GM19395 (cell line): ENCODE results near the gene DDX41.

ENCODE experiments used
- ATAC-seq: cut with Tn5 transposase; IDR thresholded peaks from one replicate; pipeline ENCODE4 v1.9.1; 2021; ENCODE audit warnings: mild to moderate bottlenecking, moderate library complexity; ENCODE audit not compliant: unreplicated experiment

DDX41 gene

DNA sequence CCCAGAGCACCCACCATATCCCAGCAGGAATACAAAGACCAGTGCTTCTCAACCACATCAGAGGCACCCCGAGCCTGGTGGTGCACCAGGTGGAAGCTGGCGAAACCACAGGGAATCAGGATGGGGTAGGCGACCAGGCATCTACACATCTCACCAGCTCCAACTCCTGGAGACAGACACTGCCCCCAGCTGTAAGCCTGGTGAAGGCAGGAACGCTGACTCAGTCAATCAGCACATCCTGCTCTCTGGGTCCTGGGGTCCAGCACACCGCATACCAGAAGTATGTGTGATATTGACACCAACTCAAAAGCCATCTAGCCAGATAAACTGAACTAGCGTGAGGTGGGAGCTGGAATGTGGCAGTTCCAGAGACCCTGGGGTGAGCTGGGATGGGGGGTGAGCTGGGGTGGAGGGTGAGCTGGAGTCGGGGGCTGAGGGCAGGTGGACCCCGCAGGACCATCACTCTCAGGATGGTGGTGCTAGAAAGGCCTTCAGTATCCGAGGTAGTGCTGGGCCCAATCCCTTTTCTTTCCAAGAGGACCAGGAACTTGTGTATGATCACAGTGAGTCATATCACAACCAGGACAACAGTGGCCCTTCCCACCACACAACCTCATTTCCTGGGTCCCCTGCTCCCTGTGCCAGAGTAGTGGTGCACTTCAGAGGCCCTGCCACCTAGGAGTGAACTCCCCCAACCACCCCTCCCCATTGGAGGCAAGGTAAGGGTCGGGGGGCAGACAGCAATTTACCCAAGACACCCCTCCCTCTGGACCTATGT lies 45.8 kb downstream of the DDX41 start:
- ATAC-seq = no peak

GRCh38 chr5:177469750-177470525 lies 46.8 kb downstream of the DDX41 start:
- ATAC-seq = no peak

DNA sequence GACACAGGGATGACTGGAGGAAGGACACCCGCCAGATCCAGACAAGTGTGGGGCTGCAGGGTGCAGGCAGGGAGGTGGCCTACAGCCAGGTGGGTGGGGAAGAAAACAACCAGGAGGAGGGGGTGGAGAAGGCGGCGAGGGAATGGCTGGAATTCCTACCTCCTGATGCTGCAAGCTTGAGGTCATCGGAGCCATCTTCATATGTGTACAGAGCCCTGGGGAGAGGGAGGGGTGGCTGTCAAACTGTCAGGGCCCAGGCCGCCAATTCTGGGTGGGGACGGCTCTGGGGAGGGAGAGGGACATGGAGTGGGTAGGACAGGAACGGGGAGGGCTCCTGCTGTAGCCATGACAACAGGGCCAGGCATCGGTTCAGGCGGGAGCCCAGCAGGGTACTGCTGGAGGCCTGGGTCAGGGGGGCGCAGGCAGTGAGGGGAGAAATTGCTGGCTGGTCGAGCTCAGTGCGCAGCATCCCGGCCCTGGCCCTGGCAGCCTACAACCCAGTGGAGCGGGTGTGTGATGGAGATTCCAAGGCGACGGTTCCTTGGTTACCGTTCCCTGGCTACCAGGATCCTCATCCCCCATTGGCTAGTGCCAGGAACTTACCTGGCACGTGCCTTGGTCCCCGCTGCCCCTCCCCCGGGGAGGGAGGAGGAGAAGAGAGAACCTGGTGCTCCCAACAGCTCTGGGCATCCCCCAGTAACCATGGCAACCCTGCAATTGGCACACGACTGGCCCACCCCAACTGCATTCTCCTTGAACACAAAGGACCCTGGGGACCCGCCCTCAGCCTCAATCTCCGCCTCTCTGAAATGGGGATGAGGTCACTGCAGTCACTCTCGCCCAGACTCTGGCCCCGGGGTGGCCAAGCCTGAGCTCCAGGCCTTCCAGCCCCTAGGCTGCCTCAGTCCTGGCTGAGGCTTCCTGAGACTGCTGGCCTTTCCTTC lies 47.8 kb downstream of the DDX41 start:
- ATAC-seq = no peak

DNA sequence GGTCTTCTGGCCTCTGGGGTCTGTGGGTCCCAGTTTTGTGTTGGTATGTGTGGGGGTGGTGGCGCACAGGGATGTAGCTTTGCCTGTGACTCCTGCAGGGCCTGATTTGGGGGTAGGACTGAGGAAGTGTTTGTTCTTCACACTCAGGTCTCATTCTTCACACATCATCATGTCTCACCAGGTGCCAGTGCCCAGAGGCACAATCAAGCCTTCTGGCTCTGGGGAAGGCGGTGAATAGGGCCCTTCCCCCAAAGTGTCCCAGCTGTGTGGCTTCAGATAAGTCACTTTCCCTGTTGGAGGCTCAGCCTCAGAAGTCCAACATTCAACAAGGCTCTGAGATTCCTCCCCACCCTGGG lies 48.5 kb downstream of the DDX41 start:
- ATAC-seq = no peak

DNA sequence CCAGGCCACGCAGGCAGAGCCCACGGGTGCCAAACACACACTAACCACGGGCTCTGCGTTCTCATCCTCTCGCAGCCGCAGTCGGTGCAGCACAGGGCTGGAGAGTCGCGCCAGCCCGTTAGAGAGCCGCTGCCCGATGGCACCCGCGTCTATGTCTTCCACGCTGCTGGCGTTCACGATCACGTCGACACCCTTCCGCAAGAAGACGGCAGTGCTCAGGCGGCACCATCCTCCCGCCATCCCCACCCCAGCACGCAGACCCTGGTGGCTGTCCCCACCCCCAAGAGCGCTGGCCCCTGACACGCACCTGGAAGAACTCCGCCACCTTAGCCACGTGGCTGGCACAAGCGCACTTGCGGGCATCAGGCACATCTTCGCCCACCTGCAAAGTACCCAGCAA lies 49.3 kb downstream of the DDX41 start:
- no peak for ATAC-seq

GRCh38 chr5:177466861-177467260 lies 49.9 kb downstream of the DDX41 start:
- no peak for ATAC-seq

GRCh38 chr5:177465044-177465443 lies 51.7 kb downstream of the DDX41 start:
- no peak for ATAC-seq

GRCh38 chr5:177462021-177462670 lies 54.6 kb downstream of the DDX41 start:
- no peak for ATAC-seq
